T-helper 1 cell treated with Interleukin-12 subunit alpha and Interleukin-12 subunit beta and Interleukin-4 antibody, amounts not matched to agents 30 μg/mL and 1 μg/mL, for 36 hours (primary cell): ENCODE results near the gene MSI2.

Experiments used
- H3K27ac Mint-ChIP-seq: one replicate; pipeline ENCODE4 v1.8.0; 2021; ENCODE audit warnings: mild to moderate bottlenecking, mixed read lengths
- H3K27me3 Mint-ChIP-seq: one replicate; pipeline ENCODE4 v1.8.0; 2021; ENCODE audit warnings: low read depth, mixed read lengths
- H3K36me3 Mint-ChIP-seq: one replicate; pipeline ENCODE4 v1.8.0; 2021; ENCODE audit warnings: low read depth, mixed read lengths
- H3K4me1 Mint-ChIP-seq: one replicate; pipeline ENCODE4 v1.8.0; 2021; ENCODE audit warnings: low read depth, mixed read lengths
- H3K4me3 Mint-ChIP-seq: one replicate; pipeline ENCODE4 v1.8.0; 2021; ENCODE audit warnings: mild to moderate bottlenecking, moderate library complexity, mixed read lengths
- H3K9me3 Mint-ChIP-seq: one replicate; pipeline ENCODE4 v1.8.0; 2021; ENCODE audit warnings: mixed read lengths

The MSI2 gene

DNA sequence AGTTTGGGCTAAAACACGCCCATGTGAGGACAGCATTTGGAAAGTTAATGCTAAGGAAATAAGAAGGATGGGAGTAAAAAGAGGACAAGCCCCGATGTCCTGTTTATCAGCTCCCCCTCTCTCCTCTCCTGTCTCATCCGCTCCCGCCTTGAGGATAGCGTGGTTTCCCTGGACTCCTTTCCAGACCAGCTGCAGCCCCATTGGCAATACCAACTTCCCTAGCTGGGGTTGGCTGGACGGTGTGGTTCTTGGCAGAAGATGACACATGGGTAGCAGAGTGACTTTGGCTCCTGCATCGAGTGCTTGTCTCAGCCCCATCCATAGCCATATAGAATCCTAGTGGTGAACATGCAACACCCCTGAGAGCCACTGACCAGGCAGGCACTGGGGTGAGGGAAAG is 302.9 kb downstream of the MSI2 start:
- Mint-ChIP-seq H3K27me3 (no peaks in the 10 kb centered on the region), H3K36me3 (no peaks in the 10 kb centered on the region), H3K4me3 (no peak overlapping the region), H3K4me1 (peaks cover 3% of the 10 kb centered on the region), H3K27ac (no peak overlapping the region), H3K9me3 (no peaks in the 10 kb centered on the region)

DNA sequence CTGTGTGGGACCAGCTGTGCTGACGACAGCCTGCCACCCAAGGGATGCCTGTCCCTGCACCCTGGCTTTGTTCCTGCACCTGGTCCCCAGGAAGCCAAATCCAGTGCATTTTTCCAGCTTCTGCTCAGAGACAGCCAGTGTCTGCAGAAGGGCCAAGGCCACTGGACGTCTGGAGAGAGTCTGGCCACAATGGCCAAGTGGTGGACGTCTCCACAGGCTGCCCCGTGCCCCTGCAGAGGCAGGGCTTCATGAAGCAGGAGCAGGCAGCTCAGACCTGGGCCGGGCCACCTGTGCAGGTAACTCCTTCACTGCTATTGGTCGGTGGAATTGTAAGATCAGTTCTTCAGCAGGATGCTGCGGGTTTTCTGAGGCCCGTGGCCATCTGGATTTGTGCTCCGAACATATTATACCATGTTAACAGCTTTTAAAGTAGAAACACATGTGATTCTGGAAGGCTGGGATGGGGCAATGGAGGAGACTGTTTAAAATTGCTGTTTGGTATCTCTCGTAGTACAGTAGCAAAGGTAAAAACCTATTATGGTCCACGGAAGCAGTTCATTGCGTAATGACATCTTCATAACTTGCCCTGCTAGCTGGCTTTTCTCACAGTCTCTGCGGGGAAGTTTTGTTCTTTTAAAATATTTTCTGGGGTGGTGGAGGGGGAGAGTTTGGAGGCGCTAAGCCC is 303.5 kb downstream of the MSI2 start:
- peaks cover 3% of the 10 kb centered on the region for H3K4me1 Mint-ChIP-seq

DNA sequence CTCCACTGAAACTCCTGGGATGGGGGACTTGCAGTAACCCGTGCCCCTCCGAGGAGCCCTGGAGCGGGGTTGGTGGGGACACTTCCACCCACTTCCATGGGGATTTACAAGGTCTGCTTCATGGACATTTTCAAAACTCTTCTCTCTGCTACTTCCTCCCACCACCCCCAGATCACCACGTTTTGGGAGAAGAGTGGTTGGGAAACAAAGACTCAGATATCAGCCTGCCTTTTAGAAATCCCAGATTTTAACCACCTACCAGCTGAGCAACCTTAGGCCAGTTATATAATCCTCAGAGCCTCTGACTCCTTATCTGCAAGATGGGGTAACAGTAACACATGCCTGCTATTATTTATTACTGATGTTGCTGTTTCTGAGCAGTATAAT is 304.0 kb downstream of the MSI2 start:
- Mint-ChIP-seq H3K27me3 (no peaks in the 10 kb centered on the region), H3K4me1 (peaks cover 3% of the 10 kb centered on the region), H3K9me3 (no peaks in the 10 kb centered on the region), H3K4me3 (no peak overlapping the region), H3K27ac (no peak overlapping the region), H3K36me3 (peaks cover under 1% of the 10 kb centered on the region)

More for the DNA sequence above, 303.5 kb downstream of the MSI2 start:
- Mint-ChIP-seq H3K27me3 (no peaks in the 10 kb centered on the region), H3K36me3 (no peaks in the 10 kb centered on the region), H3K9me3 (no peaks in the 10 kb centered on the region), H3K4me3 (no peak overlapping the region), H3K27ac (no peak overlapping the region)

DNA sequence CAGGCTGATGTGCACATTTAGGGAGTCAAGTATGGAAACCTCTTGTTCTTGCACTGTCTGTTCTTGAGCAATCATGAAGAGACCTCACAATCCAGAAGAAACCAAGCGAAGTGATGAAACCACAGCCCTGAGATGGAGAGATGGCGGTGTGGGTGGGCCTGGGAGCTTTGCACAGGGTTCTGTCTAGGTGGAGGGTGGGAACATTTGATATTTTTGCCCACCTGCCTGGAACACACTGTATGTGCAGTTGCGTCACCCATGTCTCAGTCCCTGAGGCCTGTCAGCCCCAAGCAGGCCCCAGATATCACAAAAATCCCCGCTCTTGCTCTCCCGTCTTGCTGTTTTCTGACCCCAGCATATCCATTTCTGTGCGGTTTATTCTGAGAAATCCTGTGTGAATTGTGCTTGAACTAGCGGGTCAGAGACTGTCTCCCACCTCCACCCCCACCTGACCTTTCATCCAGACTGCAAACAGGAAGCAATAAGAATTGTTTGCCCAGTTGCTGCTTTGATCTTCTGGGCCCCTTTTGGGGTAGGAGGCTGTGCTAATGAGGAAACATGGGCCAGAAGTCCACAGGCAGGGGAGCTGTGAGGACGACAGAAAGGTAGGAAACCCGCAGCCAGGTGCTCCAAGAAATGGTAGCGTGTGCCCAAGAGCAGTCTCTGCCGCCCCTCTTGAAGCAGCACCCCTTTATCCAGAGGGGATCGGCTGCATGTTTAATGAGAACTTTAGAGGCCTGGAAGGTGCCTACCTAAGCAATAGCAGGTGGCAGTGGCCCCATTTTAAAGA is 304.9 kb downstream of the MSI2 start:
- no peak overlapping the region for H3K4me3 Mint-ChIP-seq
- peaks cover 7% of the 10 kb centered on the region for H3K36me3 Mint-ChIP-seq
- H3K4me1 Mint-ChIP-seq: peaks cover 3% of the 10 kb centered on the region
- H3K27me3 Mint-ChIP-seq: no peaks in the 10 kb centered on the region
- no peaks in the 10 kb centered on the region for H3K9me3 Mint-ChIP-seq
- H3K27ac Mint-ChIP-seq: peak overlapping the region; percentile 42

DNA sequence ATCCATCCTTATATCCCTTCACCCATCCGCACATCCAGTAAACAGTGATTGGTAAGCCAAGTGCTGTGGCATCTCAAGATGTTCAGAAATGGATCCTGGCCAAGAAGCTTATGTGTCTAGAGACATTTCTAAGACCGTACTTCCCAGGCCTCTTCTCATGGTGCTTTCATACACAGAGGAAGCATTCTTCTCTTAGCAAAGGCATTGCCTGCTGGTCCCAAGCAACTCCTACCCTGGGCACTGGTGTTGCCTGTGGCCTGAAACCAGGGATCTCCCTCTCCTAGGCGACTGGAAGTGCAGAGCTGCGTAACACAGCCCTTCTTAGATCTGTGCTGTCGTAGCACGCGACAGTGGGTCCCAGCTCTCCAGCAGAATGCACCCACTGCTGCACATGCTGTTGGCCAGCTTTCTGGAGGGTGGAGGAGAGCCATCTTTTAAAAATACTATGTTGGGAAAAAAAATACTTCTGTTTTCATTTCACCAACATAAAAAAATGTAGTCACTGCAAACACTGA is 305.9 kb downstream of the MSI2 start:
- Mint-ChIP-seq H3K9me3 (no peaks in the 10 kb centered on the region), H3K27ac (no peak overlapping the region), H3K36me3 (peaks cover 7% of the 10 kb centered on the region), H3K4me3 (no peak overlapping the region), H3K4me1 (peaks cover 3% of the 10 kb centered on the region), H3K27me3 (no peaks in the 10 kb centered on the region)

DNA sequence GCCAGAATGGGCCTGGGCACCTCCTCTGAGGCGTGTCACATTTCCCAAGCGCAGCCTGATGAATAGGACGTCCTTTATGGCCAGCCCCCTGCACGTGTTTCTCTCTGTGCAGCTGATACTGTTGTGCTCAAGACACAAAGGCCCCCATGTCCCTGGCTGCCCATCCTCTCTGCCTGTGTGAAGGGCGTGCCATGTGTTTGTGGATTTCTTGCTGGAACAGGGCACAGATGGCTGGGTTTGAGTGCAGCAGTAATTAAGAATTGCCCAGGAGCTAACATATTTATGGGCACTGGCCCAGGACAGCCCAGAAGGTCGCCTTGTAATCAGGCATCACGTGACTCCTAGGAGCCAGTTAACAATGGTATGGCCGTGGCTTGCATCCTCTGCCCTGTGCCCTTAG is 307.6 kb downstream of the MSI2 start:
- Mint-ChIP-seq H3K4me3 (no peak overlapping the region), H3K36me3 (peaks cover 7% of the 10 kb centered on the region), H3K9me3 (no peaks in the 10 kb centered on the region), H3K27me3 (no peaks in the 10 kb centered on the region), H3K4me1 (peaks cover 5% of the 10 kb centered on the region), H3K27ac (peak overlapping the region; percentile 29)

DNA sequence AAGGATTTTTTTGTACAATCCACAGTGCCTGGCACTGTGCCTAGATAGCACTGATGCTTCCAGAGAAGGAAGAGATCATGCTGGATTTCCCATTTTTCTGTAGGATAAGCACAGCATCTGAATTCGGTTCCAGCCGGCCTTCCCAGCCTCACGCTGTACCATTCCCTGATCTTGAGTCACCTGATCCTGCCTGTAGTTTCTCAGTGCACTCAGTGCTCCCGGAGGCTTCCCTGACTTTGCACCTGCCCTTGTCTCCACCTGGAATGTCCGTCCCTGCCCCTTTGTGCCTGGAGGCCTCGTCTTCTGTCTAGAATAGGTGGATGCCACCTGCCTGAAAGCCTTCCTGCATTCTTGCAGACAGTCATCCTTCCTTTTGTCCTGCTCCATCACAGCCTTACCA is 308.9 kb downstream of the MSI2 start:
- no peaks in the 10 kb centered on the region for H3K27me3 Mint-ChIP-seq
- H3K9me3 Mint-ChIP-seq: no peaks in the 10 kb centered on the region
- peaks cover 7% of the 10 kb centered on the region for H3K36me3 Mint-ChIP-seq
- no peak overlapping the region for H3K27ac Mint-ChIP-seq
- peaks cover 5% of the 10 kb centered on the region for H3K4me1 Mint-ChIP-seq
- no peak overlapping the region for H3K4me3 Mint-ChIP-seq

DNA sequence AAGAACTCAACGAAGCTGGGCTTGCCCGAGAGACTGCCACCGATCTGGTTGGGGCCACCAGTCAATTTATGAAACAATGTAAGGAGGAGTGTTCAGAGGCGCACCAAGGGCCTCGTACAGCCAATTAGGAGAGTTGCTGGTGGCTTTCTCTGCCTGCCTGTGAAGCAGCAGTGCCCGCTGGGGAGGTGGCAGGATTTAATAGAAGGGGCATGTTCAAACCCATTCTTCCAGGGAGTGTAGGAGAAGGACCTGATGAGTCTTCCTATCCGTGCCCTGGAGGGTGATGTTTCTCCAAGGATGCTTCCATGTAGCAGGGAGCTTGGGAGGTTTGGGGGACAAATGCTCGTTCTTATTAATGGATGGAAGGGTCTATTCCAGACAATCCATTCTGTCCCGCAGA is 310.4 kb downstream of the MSI2 start:
- Mint-ChIP-seq H3K36me3 (peaks cover 7% of the 10 kb centered on the region), H3K4me3 (no peak overlapping the region), H3K9me3 (no peaks in the 10 kb centered on the region), H3K27ac (no peak overlapping the region), H3K27me3 (no peaks in the 10 kb centered on the region), H3K4me1 (peaks cover 2% of the 10 kb centered on the region)

DNA sequence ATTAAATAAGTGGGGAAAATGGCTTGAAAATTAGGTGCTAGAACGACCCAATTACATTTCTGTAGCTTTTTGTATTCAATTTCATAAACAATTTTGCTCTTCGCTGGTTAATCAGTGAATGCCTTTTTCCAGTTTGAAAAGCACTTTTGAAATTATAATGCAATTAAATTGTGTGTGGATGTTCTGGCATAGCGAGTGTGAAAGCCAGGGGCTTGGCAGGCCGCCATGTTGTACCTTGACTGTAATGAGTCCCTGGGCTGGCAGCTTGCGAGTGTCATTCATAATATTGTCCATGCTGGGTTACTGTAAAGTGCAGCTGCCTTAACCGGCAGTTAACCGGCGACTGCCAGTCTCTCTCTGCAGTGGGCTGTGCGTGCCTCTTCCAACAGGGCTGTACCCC is 310.9 kb downstream of the MSI2 start:
- H3K4me3 Mint-ChIP-seq: no peak overlapping the region
- H3K4me1 Mint-ChIP-seq: peaks cover 2% of the 10 kb centered on the region
- no peak overlapping the region for H3K27ac Mint-ChIP-seq
- H3K9me3 Mint-ChIP-seq: no peaks in the 10 kb centered on the region
- no peaks in the 10 kb centered on the region for H3K27me3 Mint-ChIP-seq
- peaks cover 7% of the 10 kb centered on the region for H3K36me3 Mint-ChIP-seq

DNA sequence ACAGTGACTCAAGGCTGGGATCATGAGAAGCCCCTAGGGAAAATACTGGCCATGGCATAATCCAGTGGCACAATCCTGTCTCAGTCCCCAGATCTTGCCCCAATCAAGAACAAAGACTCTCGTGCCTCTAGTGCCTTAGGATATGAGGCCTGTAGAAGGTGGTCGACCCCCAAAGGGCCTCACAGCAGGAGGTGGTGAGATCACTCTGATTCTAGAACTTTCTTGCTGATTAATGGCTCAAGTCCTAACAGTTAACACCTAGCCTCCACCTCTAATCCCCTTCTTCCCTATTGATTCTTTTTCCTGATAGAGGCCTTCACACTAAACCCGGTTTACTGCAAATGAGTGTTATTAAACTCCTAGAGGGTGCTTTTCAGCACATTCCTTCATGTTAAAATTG is 312.0 kb downstream of the MSI2 start:
- H3K27ac Mint-ChIP-seq: no peak overlapping the region
- H3K9me3 Mint-ChIP-seq: no peaks in the 10 kb centered on the region
- peaks cover 7% of the 10 kb centered on the region for H3K36me3 Mint-ChIP-seq
- no peak overlapping the region for H3K4me3 Mint-ChIP-seq
- no peaks in the 10 kb centered on the region for H3K27me3 Mint-ChIP-seq
- H3K4me1 Mint-ChIP-seq: peaks cover 2% of the 10 kb centered on the region

DNA sequence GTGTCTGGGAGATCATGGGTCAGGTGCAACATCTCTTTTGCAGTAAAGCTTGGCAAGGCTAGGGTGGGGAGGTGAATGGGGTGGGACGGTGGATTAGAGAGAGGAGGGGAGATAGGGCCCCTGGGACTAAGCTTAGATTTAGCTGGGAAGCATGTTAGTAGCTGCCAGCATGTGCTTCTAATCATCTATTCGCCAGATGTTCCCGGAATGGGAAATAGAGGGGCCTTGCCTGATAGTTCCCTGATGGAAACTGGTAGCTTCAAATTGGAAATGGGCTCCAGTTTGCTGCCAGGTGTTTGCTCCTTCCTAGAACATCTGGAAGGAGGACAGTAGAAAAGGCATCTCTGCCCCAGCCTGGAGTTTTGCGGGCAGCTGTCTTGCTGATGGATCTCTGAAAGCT is 312.7 kb downstream of the MSI2 start:
- H3K4me1 Mint-ChIP-seq: peaks cover 2% of the 10 kb centered on the region
- no peaks in the 10 kb centered on the region for H3K9me3 Mint-ChIP-seq
- H3K36me3 Mint-ChIP-seq: peaks cover 7% of the 10 kb centered on the region
- H3K4me3 Mint-ChIP-seq: no peak overlapping the region
- H3K27me3 Mint-ChIP-seq: no peaks in the 10 kb centered on the region
- H3K27ac Mint-ChIP-seq: no peak overlapping the region

DNA sequence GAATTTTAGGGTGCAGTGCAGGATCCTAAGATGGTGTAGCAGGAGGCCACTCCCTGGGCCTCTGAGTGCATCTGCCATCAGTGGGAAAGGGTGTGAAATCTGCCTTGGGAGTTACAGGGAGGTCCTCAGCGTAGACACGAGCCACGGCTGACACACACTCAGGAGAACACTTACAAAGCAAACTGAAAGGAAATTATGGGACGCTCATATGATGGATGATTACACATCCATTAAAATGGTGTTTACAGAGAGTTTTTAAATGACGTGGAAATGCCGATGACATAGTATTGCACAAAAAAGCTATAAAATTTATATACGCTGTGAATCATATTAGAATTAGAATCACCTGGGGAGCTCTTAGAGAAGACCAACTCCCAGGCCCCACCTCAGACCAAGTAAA is 313.5 kb downstream of the MSI2 start:
- no peaks in the 10 kb centered on the region for H3K9me3 Mint-ChIP-seq
- H3K27ac Mint-ChIP-seq: no peak overlapping the region
- H3K27me3 Mint-ChIP-seq: no peaks in the 10 kb centered on the region
- H3K4me3 Mint-ChIP-seq: no peak overlapping the region
- H3K4me1 Mint-ChIP-seq: peaks cover 2% of the 10 kb centered on the region
- H3K36me3 Mint-ChIP-seq: peaks cover 7% of the 10 kb centered on the region

DNA sequence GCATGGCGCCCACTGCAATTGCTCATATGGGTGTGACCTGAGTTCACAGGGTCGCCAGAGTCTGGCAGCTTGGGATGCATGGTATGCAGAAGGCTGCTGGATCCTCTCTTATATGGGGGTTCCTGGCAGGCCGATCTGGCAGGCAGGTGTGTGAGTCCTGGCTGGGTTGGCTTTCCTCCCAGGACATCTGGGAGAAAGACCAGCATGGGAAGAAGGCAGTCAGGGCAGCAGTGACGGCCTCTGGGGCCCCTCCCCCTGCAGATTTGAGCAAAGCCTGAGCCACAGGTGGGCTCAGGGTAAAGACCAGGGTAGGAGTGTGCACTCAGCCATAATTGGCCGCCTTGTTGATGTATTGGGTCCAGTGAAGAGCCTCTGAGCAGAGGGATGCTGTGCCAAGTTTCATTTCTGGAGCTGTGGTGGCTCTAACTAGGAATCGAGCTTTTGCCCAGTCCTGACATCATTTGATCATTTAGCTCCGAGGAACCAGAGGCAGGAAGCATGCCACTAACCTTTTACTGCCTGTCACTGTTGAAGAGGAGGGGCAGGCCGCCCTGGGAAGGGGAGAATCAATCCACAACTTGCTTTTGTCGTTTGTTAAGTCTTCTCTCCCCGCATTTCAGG is 314.5 kb downstream of the MSI2 start:
- Mint-ChIP-seq H3K9me3 (no peaks in the 10 kb centered on the region), H3K4me3 (no peak overlapping the region), H3K36me3 (peaks cover 1% of the 10 kb centered on the region), H3K4me1 (peaks cover 2% of the 10 kb centered on the region), H3K27me3 (no peaks in the 10 kb centered on the region), H3K27ac (no peak overlapping the region)

DNA sequence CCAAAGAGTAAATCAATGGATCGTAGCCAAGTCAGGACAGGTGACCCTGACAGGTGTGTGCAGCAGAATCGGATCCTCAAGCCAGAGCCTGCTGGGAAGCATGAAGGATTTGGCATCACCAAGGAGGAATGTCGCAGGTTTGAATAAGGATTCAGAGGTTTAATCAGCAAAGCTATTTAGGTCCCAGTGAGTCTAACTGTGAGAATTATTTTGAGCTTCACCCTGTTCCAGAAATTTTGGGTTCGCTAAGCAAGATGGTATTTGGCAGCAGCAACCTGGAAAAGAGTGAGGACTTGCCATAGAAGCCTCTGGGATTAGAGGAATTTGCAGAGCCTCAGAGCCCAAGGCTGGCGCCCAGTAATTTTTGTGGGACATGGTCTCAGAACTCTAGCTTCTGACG is 315.7 kb downstream of the MSI2 start:
- Mint-ChIP-seq H3K4me3 (no peak overlapping the region), H3K9me3 (no peaks in the 10 kb centered on the region), H3K27ac (no peak overlapping the region), H3K4me1 (peaks cover 2% of the 10 kb centered on the region), H3K36me3 (no peaks in the 10 kb centered on the region), H3K27me3 (no peaks in the 10 kb centered on the region)

DNA sequence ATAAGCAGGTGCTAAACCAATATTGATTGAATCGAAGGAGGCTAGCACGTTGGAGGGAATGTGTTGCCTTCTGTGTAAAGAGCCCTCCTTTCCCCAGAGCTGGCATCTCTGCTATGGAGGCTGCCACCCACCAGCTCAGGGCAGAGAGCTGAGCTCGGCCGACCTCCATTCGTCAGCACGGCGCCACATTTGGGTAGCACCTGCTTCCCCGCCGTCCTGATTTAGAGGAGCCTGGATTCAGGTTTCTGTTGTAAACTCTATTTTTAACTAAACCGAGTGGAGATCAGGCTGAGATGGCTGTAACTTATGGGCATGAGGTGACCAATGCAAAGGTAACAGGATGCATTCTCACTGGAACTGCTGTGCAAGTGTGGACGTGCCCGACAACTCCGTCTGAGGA is 316.3 kb downstream of the MSI2 start:
- H3K9me3 Mint-ChIP-seq: no peaks in the 10 kb centered on the region
- H3K36me3 Mint-ChIP-seq: no peaks in the 10 kb centered on the region
- H3K4me3 Mint-ChIP-seq: no peak overlapping the region
- peaks cover 2% of the 10 kb centered on the region for H3K4me1 Mint-ChIP-seq
- H3K27me3 Mint-ChIP-seq: no peaks in the 10 kb centered on the region
- no peak overlapping the region for H3K27ac Mint-ChIP-seq
